HG02852 (cell line): ENCODE measurements around the gene FABP6.
"Not testable (repeated sequence)": the region's sequence is repeated elsewhere in the genome, so short reads cannot be mapped to it uniquely, and the experiment has no call there.

ENCODE experiments used
- ATAC-seq: cut with Tn5 transposase; IDR thresholded peaks from one replicate; pipeline ENCODE4 v1.9.1; 2021; ENCODE audit warnings: mild to moderate bottlenecking, moderate library complexity; ENCODE audit not compliant: unreplicated experiment

FABP6 gene

DNA sequence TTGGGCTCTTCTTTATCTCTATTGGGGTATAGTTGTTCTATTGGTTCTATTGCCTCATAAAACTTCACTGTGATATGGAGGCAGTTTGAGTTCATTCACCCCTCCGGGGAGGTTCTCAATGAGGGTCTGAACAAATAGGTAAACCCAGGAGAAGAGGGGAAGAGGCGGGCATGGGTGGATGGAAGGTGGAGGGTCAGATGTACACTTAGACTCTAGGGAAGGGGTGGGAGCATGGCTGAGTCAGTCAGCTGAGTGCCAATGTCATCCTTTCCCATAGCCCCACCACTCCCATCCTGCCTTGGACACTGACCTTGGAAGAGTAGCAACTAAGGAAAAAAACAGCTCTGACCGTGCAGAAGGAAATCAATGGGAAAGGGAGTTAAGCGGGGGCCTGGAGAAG lies 9.9 kb upstream of the FABP6 start:
- no peak for ATAC-seq

- peak; percentile 83 for ATAC-seq
Observed at GRCh38 chr5:160221082-160221481, 8.2 kb upstream of the FABP6 start.

DNA sequence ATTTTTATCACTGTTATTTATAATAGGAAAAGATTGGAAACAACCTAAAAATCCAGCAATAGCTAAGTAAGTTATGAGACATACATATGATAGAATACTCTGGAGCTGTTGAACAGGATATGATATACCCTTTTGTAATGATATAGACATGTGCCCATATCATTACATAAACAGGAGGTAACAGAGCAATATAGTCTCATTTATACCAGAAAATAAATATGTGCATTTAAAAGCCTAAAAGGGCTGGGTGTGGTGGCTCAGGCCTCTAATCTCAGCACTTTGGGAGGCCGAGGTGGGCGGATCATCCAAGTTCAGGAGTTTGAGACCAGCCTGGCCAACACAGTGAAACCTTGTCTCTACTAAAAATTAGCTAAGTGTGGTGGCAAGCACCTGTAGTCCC lies 2.3 kb upstream of the FABP6 start:
- ATAC-seq, result no peak

- peak; percentile 56 for ATAC-seq
Observed at GRCh38 chr5:160230686-160231527, 1.6 kb downstream of the FABP6 start.

DNA sequence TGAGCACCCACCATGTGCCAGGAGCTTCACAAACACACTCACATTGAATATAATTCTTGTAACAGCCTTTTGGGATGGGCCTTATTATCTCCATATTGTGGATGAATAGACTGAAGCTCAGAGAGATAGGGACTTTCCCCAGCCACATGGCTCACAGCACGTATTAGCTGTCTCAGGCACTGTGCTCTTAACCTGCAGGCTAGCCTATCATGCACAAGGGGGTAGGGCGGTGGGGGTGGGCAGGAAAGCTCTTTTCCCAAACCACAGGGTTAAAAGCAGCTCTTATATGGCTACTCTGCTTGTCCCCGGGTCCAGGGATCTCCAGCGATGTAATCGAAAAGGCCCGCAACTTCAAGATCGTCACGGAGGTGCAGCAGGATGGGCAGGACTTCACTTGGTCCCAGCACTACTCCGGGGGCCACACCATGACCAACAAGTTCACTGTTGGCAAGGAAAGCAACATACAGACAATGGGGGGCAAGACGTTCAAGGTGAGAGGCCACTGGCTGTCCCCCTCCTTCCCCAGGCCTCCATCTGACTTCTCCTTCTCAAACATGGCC lies 2.6 kb downstream of the FABP6 start:
- ATAC-seq, result no peak

DNA sequence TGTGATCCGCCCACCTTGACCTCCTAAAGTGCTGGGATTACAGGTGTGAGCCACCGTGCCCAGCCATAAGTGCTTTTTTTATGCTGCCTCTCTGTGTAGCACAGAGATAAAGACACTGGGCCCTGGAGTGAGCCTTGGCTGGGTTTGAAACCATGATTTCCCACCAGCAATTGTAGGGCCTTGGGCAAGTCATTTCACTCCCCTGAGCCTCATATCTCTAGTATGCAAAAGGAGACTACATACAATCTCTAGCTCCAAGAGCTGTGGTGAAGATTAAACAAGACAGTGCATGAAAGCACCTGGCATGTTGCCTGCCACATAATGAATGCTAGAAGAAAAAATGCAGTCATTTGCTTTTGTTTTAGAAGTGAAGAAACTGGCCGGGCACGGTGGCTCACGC lies 3.9 kb downstream of the FABP6 start:
- peak; percentile 41 for ATAC-seq

DNA sequence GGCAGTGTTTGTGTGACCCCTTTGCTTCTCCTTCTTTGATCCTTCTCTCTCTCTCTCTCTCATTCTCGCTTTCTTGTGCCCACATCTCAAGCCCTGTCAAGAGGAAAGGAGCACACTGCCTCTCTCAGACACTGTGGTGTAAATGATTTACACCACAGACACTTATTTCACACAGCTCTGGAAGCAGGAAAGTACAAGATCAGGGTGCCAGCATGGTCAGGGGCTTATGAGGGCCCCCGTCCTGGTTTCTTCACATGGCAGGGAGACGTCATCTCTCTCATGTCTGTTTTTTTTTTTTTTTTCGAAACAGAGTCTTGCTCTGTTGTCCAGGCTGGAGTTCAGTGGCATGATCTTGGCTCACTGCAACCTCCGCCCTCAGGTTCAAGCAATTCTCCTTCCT lies 6.4 kb downstream of the FABP6 start:
- no peak for ATAC-seq

GRCh38 chr5:160237571-160238093 lies 8.3 kb downstream of the FABP6 start:
- ATAC-seq, result no peak

DNA sequence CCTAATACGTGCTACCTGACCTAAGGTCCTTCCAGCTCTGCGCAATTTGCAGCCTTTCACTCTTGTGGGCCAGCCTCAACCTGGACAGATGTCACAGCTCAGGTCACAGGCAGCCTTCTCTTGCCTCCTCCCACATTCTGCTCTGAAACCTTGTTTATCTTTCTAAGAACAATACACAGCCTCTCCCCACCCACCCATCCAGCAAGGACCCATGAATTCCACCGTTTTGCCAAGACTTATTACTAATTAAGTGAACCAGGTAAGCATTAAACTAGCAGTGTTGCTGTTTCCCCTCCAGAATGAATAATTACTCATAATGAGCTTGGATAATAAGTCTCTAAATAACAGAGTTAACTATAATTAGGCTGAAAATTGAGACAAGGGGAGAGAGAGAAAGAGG lies 11.0 kb downstream of the FABP6 start:
- no peak for ATAC-seq

DNA sequence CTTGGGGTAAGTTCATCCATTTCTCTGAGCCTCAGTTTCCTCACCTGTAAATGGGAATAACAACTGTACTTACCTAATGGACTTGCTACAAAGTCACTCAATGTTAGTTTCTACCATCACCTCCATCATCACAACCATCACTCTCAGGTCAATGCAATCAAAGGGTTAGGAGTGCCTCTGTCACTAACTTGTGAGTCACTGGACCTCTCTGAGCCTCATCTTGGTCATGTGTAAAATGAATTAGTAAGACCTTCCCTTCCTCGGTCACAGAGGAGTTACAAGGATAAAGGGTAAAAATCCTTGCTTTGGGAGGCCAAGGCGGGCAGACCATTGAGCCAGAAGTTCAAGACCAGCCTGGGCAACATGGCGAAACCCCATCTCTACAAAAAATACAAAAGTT lies 12.8 kb downstream of the FABP6 start:
- ATAC-seq, result no peak

DNA sequence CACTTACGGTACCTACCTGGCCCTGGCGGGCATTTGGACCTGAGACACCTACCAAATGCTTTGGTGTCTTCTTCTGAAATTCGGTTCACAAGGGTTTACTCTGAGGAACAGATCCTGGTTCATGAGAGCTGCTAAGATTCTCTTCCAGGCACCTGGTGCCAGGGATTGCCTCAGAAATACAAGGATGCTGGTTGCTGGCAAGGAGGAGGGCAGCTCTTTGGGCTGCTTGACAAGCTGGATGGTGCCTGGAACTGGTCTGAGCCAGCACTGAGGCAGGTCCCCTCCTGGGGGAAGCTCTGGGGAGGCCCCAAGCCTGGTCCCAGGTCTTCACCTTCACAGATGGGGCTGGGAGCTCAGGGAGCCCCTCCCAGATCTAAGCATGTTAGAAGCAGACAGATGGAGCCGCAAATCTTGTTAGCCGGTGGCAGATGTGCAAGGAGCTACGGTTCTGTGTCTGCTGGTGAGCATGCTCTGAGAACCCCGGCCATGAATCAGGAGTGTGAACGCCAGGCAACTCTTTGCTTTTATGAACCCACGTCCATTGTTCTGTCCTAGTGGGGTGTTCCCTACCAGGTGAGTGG lies 16.3 kb downstream of the FABP6 start:
- ATAC-seq, result no peak

GRCh38 chr5:160249570-160249969 lies 20.3 kb downstream of the FABP6 start:
- ATAC-seq, result not testable (repeated sequence)

DNA sequence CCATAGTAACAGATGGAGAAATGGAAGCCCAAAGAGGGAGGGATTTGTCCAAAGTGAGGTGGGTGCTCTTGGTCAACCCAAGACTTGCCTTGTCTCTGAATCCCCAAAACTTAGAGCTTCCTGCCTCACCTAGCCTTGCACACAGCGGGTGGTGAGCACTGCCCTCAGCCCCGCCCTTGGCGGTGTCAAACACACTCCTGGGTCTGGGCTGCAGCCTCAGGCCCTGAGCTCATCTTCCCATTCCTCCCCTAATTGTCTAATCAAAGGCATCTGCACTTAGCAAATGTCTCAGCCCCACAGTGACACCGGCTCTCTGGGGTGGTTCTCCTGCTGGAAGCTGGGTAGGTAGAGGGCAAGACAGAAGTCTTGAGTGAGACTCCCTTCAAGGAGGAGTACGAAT lies 20.9 kb downstream of the FABP6 start:
- no peak for ATAC-seq

GRCh38 chr5:160250826-160251225 lies 21.5 kb downstream of the FABP6 start:
- ATAC-seq, result no peak

- no peak for ATAC-seq
Observed at GRCh38 chr5:160251406-160252155, 22.3 kb downstream of the FABP6 start.

DNA sequence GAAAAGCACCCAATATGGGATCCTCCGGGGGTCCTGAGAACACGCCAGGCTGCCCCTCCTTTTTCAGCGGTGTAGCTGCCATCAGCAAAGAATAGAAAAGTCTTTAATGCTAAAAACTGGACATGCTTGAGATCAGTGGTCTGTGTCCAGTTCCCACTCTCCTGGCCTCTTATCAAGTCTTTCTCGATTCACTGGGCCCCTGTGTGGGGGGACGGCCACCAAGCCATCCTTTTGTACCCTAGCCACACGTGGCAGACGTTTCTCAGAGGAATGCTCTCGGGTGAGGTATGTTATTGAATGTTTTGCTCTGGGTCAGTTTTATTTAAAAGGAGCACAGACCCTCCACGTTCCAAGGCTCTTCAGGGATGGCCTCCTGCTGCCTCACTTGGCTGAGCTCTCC lies 23.6 kb downstream of the FABP6 start:
- no peak for ATAC-seq

- ATAC-seq, result no peak
Observed at GRCh38 chr5:160253441-160253840, 24.1 kb downstream of the FABP6 start.

DNA sequence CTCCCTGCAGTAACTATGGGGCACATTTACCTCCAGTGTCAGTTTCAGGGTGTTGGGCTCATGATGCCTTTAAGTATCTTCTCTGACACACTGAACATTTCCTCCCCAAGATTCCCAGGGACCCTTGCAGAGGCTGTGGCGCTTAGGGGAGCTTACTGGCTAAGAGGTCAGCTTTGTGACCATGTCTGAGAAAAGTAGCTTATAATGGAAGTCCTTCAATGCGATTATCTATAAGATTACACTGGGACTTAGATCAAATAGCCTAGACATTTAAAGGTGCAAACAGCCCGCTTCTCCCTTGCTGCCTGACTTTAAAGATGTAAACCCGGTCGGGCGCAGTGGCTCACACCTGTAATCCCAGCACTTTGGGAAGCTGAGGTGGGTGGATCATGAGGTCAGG lies 25.4 kb downstream of the FABP6 start:
- ATAC-seq, result no peak

- ATAC-seq, result no peak
Observed at GRCh38 chr5:160259341-160259740, 30.0 kb downstream of the FABP6 start.

- no peak for ATAC-seq
Observed at GRCh38 chr5:160260006-160260775, 30.9 kb downstream of the FABP6 start.
